NCI-H226 (cell line): ENCODE results near the gene VPS11.
"Not testable (repeated sequence)": the region's sequence is repeated elsewhere in the genome, so short reads cannot be mapped to it uniquely, and the experiment has no call there.

ENCODE experiments used
- DNase-seq: peaks from one replicate; pipeline ENCODE4 v3.0.0-alpha.2; 2015

VPS11 gene

DNA sequence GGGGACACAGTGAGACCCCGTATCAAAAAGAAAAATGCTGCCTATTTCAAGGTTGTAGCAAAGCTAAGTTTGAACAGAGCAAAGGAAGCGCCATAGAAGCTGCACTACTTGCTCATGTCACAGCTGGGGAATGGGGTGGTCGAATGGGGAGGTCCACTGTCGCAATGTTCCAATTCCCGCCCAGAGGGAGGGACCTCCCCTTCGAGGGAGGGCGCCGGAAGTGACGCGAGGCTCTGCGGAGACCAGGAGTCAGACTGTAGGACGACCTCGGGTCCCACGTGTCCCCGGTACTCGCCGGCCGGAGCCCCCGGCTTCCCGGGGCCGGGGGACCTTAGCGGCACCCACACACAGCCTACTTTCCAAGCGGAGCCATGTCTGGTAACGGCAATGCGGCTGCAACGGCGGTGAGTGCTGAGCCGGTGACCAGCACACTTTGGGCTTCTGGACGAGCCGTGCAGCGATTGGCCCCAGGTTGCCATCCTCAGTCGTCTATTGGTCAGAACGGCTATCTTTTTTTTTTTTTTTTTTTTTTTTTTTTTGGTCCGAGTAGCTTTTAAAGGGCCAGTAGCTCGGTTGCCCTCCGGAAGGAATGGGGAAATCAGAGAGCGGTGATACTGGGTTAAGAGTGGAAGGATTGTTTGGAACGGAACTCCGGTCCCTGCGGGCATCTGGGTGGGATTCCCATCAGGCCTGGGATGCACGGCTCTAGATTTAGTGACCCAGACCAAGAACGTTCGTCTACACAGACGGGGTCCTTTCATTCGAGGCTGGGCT, 17.2 kb downstream of the VPS11 start, which contains the start of gene HMBS:
Gene HMBS, plus strand, starts transcription at position 219 of the 774 bp plus-strand sequence. Its CDS starts 153 bp downstream, at position 372.
- peak; percentile 83 for DNase-seq

DNA sequence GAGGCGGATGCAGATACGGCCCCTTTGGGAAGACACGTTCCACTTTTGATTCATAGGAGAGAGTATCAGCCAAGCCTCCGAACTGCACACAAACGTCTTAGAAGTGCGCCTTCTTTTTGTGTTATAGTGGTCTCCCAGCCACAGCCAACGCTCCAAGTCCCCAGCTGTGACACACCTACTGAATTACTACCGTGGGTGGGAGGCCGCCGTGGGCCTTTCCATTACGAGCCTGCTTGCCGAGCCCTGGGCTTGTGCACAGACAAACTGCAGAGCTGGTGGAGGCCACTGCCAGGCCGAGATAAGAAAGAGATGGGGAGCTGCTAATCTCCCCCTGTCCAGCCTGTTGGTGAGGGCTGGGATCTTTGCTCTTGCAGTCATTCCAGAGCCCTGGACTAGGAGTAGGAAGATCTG, 17.8 kb downstream of the VPS11 start:
- DNase-seq: no peak

DNA sequence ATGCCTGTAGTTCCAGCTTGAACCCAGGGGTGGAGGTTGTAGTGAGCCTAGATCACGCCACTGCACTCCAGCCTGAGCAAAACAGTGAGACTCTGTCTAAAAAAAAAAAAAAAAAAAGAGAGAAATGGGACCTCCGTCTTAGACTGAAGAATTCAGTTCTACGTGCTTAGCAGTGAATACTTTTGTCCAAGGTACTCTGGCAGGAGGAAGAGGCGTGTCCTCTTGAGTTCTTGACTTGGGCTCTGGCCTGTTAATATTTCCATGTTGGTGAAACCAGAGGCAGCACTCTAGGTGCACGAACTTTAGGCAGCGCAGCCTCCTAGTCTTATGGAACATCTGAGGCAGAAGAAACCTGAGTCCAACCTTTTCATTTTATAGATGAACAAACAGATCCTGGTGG, 19.5 kb downstream of the VPS11 start:
- DNase-seq: no peak

DNA sequence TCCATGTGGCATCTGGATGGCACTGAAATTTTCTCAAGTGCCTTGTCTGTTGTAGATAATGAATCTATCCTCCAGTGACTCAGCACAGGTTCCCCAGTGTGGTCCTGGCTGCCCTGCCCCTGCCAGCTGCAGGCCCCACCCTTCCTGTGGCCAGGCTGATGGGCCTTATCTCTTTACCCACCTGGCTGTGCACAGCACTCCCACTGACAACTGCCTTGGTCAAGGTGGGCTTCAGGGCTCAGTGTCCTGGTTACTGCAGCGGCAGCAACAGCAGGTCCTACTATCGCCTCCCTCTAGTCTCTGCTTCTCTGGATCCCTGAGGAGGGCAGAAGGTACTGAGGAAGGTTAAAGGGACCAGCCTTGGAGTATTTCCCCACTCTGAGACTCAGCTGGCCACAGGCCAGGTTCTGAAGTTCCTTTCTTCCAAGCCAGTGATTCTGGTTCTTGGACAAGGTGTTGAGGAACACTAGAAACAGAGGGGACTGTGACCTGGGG, 20.2 kb downstream of the VPS11 start:
- DNase-seq: no peak

DNA sequence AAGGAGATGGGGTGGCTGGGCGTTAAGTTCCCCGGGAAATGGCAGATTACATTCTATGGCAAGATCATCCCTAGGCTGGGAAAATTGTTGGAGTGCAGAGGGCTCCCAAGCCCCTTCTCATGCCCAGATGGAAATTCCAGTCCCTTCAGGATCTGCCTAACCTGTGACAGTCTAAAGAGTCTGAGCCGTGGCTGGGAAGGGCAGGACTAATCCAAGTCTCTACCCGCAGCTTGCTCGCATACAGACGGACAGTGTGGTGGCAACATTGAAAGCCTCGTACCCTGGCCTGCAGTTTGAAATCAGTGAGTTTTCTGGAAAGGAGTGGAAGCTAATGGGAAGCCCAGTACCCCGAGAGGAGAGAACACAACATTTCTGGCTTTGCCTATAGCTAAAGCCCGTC, 20.8 kb downstream of the VPS11 start:
- DNase-seq: no peak

DNA sequence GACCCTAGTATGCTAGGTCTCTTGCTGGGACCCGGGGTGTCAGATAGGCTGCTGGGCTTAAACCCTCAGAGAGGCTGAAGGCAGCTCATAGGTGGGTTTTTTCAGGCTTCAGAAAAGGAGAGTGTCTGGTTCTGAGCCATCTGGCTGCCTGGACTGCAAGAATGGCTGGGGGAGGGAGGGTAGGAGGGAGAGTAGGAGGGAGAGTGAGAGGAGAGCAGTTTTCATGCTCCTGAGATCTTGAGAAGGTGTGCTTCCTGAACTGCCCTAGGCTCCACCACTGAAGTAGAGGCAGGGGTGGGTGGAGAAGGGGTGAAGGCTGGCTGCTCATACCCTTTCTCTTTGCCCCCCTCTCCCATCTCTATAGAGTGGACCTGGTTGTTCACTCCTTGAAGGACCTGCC, 21.7 kb downstream of the VPS11 start:
- DNase-seq: no peak

DNA sequence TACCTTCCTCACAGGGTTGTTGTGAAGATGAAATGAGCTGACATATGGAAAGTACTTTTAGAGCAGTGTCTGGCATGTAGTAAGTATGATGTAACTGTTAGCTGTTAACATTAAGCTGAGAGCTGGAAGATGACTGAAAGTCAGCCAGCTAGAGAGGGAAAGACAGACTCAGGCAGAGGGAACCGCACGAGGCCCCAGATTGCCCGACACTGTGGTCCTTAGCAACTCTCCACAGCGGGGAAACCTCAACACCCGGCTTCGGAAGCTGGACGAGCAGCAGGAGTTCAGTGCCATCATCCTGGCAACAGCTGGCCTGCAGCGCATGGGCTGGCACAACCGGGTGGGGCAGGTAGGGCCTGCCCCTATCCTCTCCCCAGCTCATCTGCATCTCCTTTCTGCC, 23.6 kb downstream of the VPS11 start:
- DNase-seq: no peak

DNA sequence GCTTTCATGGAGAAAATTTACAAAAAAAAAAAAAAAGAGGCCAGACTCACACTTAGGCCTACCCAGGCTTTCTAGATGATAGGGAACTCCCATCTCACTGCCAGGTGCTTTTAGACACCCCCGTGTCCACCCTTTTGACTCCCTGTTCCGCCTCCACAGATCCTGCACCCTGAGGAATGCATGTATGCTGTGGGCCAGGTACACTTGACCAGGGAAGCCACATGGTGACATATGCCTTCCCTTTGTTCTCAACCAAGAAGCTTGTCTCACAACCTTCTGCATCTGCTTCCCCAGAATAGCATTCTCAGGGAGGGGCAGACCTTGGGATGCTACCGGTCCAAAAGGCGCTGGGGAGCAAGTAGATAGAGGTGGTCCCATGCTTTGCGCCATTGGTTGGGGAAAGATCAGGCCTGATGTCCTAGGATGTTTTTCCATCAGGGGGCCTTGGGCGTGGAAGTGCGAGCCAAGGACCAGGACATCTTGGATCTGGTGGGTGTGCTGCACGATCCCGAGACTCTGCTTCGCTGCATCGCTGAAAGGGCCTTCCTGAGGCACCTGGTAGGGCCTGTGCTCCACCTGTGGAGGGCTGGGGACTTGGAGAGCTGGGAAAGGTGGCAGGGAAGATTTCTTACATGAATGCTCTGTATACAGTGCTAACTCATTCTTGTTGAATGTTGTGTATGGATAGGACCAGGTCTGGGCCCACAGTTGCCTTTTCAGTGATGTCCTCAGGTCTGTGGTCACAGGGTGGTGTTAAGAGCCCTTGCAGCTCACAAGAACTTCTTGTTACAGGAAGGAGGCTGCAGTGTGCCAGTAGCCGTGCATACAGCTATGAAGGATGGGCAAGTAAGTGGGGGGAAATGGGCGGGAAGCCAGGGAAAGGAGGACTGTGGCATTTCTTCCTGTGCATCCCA, 24.6 kb downstream of the VPS11 start:
- no peak for DNase-seq

DNA sequence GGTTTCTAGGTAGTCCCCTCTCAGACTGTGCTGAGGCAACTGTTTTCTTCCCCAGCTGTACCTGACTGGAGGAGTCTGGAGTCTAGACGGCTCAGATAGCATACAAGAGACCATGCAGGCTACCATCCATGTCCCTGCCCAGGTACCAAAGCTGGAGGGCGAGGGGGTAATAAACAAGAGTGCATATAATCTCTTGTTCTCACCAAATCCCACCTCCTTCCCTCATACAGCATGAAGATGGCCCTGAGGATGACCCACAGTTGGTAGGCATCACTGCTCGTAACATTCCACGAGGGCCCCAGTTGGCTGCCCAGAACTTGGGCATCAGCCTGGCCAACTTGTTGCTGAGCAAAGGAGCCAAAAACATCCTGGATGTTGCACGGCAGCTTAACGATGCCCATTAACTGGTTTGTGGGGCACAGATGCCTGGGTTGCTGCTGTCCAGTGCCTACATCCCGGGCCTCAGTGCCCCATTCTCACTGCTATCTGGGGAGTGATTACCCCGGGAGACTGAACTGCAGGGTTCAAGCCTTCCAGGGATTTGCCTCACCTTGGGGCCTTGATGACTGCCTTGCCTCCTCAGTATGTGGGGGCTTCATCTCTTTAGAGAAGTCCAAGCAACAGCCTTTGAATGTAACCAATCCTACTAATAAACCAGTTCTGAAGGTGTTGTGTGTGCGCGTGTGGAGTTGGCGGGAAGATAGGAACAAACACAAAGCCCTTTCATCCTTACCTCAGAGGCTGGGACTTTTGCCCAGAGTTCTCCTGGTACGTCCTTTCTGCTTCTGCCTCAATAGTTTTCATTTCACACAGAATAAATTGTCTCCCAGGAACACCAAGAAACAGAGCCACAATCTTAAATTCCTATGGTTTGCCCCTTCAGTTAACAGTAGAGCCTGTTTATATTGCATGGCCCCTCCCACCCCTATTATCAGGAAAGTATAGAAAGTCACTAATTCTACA, 25.5 kb downstream of the VPS11 start:
- no peak for DNase-seq

DNA sequence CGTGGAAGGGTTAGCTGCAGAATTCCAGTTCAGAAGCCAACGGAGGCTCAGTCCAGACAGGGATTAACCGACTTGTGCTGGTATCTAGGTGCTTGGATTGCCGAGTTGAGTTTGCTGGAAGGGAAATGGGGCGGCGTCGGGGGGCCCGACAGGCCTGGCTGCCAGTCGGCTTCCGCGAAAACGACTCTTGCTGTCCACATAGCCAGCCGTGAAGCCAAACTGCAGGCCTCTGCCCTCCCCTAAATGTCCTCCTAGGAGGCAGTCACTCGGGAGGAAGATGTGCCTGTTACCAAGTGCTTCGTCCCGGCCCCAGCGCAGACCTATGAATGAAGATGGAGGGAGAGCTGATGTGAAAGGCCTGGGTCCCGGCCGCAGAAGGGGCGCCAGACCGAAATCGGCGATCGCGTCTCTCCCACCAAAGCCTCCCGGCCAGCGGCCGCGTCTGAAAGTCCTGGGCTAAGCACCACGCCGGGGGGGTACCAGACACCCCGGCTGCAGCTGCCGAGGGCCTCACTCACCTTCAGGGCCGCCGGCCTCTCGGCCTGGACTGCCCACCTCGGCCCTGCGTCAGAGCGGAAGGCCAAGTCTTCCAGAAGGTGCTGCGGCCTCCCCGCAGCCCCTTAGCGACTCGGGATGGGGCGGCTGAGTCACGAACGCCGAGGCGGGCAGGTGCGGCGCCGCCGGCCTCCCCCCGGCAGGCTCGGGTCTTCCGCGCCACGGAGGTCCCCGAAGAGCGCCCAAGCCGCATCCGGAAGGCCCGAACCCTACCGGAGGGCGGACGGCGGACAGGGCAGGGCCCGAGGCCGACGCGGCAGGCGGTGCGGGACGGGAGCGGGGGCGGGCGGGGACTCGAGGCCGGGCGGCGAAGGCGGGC, 26.6 kb downstream of the VPS11 start:
- DNase-seq: no peak

DNA sequence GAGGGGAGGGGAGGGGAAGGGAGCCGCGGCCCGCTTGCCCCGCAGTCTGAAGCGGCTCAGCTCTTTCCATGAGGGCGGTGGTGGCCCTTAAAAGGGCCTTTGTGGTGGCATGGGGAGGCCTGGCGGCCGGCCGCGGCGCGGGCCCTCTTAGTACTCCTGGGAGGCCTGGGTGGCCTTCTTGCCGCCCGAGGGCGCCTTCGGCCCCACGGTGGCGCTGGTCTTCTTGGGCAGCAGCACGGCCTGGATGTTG, 27.1 kb downstream of the VPS11 start:
- peak; percentile 83 for DNase-seq

DNA sequence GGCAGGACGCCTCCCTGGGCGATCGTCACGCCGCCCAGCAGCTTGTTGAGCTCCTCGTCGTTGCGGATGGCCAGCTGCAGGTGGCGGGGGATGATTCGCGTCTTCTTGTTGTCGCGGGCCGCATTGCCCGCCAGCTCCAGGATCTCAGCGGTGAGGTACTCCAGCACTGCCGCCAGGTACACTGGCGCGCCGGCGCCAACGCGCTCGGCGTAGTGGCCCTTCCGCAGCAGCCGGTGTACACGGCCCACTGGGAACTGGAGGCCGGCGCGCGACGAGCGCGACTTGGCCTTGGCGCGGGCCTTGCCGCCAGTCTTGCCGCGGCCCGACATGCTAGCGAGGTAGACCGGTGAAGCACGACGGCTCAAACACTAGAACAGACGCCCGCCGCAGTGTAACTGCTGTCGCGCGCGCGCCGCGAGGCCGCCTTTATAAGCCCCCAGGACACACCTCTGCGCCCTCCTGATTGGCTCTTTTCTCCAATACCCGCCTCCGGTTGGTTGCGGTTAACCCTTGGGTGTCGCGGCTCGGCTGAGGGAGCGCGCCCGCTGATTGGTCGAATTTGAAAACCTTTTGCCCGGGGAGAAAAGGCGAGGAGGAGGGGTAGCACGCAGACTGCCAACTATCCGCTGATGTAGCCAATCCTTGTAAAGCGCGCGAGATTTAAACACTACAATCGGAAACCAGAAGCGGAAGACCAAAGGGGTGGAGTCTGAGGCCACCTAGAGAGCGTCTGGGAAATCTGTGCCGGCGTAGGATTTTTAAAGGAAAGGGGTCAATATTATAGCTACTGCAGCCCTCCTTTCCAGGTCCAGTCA, 27.7 kb downstream of the VPS11 start:
- peak; percentile 98 for DNase-seq

DNA sequence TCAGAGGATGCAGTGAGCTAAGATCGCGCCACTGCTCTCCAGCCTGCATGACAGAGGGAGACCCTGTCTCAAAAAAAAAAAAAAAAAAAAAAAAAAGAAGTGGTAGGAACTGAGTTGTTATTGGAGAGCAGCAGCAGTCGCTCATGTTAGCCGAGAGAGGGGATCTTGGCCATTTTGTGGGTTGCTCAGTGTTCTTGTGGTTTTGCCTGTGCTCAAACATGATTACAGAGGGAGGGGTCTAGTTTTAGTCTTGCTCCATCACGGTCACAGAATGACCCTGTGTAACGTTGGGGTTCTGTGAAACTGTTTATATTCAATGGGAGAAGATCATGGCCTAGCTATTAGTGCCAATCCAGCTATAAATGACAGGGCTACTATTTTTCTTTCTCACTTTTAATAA, 32.1 kb downstream of the VPS11 start:
- DNase-seq: no peak

DNA sequence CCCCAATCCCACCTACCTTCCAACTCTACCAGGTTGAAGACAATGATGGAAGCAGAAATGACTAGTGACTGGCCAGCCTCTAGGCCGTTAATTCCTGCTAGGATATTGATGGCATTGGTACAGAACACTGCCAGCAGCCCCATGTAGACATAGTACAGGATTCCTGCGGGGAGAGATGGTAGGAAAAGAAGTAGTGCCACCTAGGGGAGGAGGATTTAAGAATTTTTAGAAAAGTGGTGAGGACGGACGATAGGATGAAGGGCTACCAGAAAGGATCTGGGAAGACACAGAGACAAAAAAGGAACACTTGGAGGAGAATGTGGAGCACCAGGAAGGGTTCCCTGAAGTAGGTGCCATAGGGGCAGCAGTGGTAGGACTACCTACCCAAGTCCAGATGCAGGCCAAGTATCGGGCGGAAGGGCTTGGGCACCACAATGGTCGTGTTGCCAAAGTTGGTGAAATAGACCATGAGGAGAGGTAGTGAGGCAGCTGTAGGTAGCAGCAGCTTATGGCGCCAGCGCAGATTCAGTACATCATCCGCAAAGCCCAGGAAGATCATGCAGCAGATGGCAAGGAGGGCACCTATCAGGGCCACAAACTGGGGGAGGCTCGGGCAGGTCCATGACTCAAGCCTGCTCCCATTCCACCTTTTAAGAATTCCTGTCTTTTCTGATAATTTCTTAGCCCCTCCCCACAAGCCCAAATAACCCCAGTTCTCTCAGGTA, 32.8 kb downstream of the VPS11 start:
- DNase-seq: peak; percentile 20

DNA sequence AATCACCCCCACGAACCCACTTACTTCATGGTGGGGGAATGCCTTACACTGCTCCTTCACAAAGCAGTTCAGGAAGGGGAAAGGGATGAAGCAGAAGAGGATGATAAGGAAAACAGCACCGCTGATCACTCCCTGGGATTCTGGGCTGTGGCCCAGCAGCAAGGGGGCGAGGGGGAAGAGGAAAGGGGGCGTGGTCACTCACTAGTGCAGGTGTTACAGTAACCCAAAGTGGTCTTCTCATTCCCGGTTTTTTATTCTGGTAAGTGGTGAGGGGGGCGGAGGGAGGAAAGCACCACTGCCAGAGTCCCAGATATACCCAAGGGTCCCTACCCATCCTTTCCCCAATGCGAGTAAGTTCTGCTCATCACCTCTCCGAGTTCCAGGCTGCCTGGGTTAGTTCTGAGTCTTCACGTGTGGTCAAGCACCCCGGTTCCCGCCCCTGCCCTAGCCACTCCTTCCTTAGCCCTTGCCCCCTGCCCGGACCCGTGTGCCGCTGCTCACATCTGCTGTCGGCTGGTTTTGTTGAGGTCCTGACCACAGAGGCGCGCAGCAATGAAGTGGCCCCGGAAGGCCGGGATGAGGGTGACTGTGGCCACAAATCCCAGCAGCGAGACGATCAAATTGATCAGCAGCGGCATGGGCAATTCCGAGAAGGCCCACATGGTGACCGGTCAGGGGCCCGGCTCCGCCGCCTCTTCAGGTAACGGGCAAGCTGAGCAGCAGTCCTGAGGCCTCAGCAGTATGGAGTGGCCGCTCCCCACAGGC, 33.6 kb downstream of the VPS11 start:
- no peak for DNase-seq

DNA sequence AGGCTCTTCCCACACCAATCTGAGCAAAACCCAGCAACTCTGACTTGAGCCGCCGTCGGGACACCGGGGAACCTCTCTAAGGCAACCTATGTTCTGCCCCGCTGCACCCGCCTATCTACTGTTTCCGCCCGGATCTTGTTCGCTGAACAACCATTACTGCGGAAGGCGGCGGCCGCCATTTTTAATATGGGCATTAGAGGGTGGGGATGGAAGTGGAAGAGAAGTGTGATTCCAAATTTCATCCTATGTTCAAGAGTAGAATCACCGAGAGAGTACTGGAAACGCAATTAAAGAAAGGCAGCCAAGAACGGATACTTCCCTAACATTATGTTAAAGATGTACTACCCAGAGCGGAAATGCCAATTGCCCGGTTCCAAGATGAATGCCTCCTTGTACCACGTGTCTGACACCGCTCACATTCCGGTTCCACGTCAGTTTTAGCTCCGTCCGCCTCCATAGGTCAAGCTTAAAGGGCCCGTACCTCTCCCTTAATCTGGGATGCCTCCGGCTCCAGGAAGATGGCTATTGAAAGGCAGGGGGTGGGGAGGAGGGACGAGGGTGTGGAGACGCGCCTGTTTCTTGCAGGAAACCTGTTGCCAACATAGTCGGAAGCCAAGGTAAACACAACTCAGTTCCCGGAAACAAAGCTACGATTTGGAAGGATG, 34.3 kb downstream of the VPS11 start, which contains the start of gene DPAGT1:
Gene DPAGT1, minus strand, starts transcription at position 95 of the 665 bp plus-strand sequence. CDS start 198 bp downstream, outside the sequence.
- DNase-seq: peak; percentile 97

DNA sequence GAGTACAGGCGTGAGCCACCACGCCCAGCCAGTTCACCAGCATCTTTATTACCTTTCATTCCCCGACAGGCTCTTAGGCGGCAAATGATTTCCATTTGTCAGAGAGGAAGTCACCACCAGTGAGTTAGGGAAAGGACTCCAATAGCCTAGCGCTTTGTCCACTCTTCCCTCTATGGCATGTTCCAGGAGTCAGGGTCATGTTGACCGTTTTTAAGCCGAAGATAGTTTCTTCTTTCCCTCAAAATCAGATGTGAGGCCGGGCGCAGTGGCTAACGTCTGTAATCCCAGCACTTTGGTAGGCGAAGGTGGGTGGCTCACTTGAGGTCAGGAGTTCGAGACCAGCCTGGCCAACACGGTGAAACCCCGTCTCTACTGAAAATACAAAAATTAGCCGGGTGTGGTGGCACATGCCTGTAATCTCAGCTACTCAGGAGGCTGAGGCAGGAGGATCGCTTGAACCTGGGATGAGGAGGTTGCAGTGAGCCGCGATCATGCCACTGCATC, 35.6 kb downstream of the VPS11 start:
- DNase-seq: not testable (repeated sequence)

DNA sequence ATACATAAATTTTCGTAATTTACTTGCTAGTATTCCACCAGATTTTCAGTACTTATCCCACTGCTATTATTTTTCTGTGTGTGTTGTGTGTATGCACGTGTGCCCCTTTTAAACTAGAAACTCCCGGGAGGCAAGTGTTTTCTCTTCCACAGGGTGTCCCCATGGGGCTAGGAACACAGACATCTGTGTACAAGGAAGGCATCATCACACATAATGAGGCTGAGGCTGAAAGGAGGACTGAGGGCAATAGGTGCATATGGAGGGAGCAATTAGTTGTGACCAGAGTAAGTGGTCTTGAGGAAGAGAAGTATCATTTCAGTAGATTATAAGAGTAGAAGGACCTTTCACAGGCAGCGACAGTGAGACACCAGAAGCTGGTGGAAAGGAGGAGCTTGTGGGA, 36.2 kb downstream of the VPS11 start:
- DNase-seq: no peak
